Fibroblast of the aortic adventitia (primary cell): ENCODE data around the gene SIGLEC1. TPM values are rescaled to one million over a fixed set of nuclear protein-coding genes. Genes with fewer than 3 reads are reported as not detected.

Experiments used
- DNase-seq: peaks from one replicate; pipeline ENCODE4 v3.0.0-alpha.2; 2010; ENCODE audit warnings: low read depth
- H3K4me3 ChIP-seq: 2 replicates; pipeline ENCODE4 v1.5.1; 2011; ENCODE audit warnings: low read depth, mild to moderate bottlenecking, control low read depth, low read length, moderate library complexity
- total RNA-seq: library from RNA; depleted of rRNA; stranded (reverse); fragments of >200 nt; gene quantifications from 2 replicates; pipeline ENCODE4 v1.2.3, GENCODE V29; 2012; ENCODE audit warnings: low replicate concordance
- TF ChIP-seq, protein P1 (sequence below): IDR thresholded peaks from 2 replicates; pipeline ENCODE4 v1.5.1; 2011; ENCODE audit warnings: mild to moderate bottlenecking, low read length, control low read depth, inconsistent platforms; ENCODE audit not compliant: insufficient read depth

SIGLEC1 gene
- total RNA-seq, 1 donor = not detected

DNA sequence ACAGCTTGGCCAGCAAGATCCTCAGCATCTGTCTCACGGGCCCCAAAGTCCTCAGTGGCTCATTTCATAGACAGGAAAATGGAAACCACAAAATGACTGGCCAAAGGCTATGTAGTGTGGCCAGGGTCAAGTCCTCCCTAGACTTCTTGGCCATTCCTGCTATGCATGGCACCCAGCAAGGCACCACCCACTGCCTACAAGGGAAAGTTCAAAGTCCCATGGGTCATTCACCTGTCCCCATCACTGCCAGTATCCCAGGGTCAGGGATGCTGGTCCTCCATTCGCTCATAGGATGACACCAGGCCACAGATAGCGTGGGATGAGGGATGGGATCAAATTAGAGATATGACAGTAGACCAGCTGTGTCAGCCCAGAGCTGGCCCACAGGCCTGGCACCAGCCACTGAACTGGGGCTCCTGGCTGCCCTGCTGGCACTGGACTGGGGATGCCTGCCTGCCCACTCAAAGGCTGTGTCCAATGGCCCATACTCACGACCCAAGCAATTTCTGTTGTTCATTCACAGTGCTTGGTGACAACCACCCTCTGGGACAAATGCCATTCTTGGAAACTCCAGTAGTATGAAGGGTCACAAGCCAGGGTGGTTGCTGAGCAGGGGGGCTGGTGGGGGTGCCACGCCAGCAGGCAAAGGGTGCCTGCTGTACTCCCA is 43.5 kb upstream of the SIGLEC1 start:
- H3K4me3 ChIP-seq = no peak overlapping the region
- DNase-seq = no peak
- TF ChIP-seq, protein P1, sequence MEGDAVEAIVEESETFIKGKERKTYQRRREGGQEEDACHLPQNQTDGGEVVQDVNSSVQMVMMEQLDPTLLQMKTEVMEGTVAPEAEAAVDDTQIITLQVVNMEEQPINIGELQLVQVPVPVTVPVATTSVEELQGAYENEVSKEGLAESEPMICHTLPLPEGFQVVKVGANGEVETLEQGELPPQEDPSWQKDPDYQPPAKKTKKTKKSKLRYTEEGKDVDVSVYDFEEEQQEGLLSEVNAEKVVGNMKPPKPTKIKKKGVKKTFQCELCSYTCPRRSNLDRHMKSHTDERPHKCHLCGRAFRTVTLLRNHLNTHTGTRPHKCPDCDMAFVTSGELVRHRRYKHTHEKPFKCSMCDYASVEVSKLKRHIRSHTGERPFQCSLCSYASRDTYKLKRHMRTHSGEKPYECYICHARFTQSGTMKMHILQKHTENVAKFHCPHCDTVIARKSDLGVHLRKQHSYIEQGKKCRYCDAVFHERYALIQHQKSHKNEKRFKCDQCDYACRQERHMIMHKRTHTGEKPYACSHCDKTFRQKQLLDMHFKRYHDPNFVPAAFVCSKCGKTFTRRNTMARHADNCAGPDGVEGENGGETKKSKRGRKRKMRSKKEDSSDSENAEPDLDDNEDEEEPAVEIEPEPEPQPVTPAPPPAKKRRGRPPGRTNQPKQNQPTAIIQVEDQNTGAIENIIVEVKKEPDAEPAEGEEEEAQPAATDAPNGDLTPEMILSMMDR = no peak

DNA sequence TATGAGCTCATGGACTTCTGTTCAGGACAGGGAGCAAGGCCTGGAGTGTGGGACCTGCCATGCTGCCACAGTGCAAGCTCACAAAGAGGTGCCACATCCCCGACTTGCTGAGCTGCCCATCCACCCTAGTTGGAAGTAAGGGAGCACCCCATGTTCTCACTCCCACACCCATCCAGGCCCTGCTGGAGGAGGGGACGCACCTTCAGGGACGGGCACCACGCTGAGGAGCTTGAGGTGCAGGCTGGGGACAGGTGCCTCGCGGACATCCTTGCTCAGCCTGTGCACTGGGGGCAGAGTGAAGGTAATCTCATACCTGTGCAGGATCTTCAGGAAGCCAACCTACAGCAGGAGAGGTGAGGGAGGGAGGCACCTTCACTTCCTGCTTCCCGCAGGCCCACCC is 42.9 kb upstream of the SIGLEC1 start:
- TF ChIP-seq, protein P1 = no peak
- DNase-seq = no peak
- H3K4me3 ChIP-seq = no peak overlapping the region

DNA sequence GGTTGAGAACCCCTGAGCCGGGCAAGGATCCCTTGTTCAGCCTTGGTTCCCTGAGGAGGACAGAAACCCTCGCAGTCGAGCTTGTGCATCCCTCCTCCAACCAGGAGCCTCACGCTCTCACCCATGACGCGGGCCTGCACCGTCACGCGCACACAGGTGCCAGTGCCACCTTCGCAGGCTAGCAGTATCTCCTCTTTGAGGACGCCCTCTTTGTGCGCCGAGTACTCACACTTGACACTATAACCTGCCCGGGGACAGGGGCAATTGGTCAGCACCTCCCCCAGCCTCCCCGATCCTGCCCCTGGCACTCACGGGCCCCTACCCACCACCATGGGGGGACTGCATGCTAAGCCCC is 41.9 kb upstream of the SIGLEC1 start:
- no peak for DNase-seq
- TF ChIP-seq, protein P1 = no peak
- H3K4me3 ChIP-seq = no peak overlapping the region

DNA sequence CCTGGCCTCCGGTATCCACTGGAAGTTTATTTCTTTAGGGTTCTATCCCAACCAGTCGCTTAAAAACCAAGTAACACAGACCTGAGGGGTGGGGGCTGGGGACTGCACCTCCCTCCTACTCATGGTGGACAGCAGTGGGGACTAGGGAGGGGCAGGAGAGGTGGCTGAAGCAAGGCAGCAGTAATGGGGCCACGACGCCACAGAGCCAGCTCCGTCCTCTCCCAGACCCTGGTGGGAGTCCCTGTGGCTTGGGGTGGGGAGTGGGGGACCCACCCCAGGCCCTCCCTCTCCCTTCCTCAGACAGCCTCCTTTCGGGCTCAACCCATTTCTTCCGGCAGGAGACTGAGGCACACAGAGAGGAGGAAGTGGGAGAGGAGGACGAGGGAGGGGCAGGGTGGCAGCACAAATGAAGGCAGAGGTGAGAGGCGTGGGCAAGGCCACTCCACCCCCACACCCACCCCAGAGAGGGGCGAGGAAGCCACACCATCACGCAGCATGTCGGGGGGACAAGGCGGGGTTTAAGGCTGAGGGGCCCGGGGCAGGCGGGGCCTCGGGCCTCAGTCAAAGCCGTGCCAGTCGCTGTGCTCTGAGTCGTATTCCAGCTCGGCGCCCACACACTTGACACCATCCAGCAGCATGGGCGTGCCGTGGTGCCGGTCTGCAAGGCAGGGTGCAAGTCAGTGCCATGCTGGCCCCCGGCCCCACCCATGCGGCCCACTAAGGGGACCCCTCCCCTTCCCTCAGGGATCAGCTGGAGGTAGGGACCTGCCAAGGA is 41.3 kb upstream of the SIGLEC1 start:
- no peak overlapping the region for H3K4me3 ChIP-seq
- DNase-seq = no peak
- TF ChIP-seq, protein P1 = no peak

DNA sequence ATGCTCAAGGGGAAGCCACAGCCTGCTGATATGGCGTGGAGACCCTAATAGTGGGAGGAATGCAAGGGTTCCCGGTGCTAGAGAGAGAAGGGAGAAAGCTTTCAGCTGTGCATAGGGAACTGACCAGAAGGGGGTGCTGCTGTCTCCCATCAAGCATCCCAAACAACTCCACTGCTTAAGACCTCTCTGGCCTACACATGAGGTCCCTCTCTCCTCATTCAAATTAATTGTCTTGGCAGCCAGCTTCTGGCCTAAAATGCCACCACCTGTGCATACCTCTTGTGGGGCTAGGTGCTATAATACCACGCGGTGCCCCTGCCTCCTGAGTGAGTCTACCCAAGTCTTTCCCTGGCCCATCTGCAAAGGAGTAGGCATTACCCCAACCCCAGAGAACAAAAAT is 40.7 kb upstream of the SIGLEC1 start:
- no peak overlapping the region for H3K4me3 ChIP-seq
- TF ChIP-seq, protein P1 = peak; percentile 92
- DNase-seq = peak; percentile 82

DNA sequence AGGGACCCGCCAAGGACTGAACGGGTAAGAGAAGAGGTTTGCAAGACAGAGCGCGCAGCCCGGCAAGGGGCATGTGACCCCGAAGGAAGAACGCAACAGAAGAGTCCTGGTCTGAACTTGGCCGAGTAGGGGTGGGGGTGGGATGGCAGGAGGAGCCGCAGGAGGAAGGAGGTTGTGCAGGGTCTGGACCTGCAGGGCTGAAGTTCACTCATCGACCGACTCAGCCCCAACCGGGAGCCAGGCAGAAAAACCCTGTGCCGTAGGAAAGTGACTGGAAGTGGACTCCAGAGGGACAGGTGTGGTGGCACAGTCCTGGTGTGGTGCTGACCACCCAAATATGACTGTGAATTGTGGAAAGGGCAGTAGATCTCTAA is 40.0 kb upstream of the SIGLEC1 start:
- TF ChIP-seq, protein P1 = peak; percentile 2
- H3K4me3 ChIP-seq = no peak overlapping the region

More for the DNA sequence above, 40.0 kb upstream of the SIGLEC1 start:
- DNase-seq = no peak
